ENCODE measurements around the gene TRPM3. TPM values are rescaled to one million over a fixed set of nuclear protein-coding genes. Genes with fewer than 3 reads are reported as not detected.

TRPM3 gene
- total RNA-seq, 1 experiment from 2014 or later: not detected

DNA sequence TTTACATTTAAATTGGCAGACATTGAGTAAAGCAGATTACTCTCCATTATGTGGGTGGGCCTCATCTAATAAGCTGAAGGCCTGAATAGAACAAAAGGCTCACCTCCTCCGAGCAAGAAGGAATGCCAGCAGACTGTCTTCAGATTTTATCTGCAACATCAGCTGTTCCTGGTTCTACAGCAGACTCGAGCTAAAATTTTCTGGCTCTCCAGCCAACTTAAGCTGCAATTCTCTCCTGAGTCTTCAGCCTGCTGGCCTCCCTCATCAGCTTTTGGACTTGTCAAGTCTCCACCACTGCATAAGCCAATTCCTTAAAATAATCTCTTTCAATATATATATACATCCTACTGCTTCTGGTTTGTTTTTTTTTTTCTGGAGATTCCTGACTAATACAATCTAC, 12.5 kb downstream of the TRPM3 start:
- no peak for DNase-seq (ENCODE audit: low spot score)
- in situ Hi-C loops (cut with HindIII; ENCODE audit: low sequenced_read_pairs): no loop called here

DNA sequence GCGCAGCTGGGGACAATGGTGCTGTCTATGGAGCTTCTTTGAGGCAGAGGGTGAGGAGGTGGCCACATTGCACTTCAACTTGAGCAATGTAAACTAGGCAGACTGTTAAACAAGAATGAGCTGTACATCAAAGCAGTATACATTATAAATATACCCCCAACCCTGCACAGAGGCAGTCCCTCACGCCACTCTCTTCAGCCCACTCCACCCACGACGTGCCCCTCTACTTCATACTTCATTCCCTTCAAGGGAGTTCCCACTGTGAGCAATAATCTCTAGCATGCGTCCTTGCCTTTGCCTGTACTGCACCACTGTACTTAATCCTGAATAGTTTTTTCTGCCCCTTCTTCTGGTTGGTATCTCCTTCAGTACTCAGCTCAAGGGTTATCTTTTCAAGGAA, 14.4 kb downstream of the TRPM3 start:
- DNase-seq (ENCODE audit: low spot score): no peak
- in situ Hi-C loops (cut with HindIII; ENCODE audit: low sequenced_read_pairs): no loop called here

DNA sequence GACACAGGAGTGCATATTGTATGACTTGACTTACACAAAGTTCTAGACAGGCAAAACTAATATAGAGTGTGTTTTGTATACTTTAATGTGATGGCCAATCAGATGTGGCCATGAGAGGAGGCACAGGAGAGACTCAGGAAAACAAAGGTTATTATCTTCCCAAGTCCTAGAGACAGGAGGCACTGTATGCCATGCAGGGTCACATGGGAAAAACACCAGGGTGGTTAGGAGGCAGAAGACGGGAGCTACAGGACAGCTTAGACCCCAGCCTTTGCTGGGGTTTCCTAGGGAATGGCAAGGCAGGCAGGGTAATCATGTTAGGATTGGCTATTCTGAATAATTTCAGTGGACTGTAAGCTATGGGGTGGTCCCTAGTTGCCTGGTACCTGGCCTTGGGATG, 16.2 kb downstream of the TRPM3 start:
- no peak for DNase-seq (ENCODE audit: low spot score)
- in situ Hi-C loops (cut with HindIII; ENCODE audit: low sequenced_read_pairs): no loop called here

DNA sequence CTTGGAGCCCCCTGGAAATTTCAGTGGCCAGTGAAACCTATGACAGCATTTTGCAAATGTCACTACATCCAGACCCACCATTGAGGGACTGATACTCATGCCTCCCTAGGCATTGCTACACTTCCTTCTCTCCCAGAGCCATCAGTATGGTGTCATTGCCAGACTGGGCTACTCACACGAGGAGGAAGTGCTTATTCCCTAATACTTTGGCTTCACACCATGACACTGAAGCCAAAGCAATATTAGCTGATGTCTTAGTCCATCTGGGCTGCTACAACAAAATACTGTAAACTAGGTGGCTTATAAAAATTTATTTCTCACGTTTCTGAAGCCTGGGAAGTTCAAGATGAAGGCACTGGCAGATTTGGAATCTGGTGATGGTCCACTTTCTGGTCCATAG, 22.6 kb downstream of the TRPM3 start:
- peak; percentile 72 for DNase-seq (ENCODE audit: low spot score)
- in situ Hi-C loops (cut with HindIII; ENCODE audit: low sequenced_read_pairs): no loop called here

DNA sequence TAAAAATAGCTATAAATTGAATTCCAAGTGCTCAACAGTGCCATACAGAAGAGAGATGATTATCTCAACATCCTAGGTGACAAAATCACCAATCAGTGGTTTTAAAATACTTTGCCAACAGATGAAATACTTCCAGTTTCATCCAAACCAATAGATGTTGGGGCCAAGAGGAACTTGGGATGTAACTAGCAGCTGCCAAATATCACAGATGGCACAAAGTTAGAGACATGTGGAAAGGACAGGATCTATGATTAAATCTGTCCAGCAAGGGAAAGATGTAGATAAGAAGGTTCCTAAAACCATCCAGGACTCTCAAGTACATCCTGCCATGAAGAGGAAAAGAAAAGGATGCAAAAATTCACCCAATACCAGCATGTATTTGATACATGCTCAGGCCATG, 23.8 kb downstream of the TRPM3 start:
- in situ Hi-C loops (cut with HindIII; ENCODE audit: low sequenced_read_pairs): no loop called here
- peak; percentile 91 for DNase-seq (ENCODE audit: low spot score)

DNA sequence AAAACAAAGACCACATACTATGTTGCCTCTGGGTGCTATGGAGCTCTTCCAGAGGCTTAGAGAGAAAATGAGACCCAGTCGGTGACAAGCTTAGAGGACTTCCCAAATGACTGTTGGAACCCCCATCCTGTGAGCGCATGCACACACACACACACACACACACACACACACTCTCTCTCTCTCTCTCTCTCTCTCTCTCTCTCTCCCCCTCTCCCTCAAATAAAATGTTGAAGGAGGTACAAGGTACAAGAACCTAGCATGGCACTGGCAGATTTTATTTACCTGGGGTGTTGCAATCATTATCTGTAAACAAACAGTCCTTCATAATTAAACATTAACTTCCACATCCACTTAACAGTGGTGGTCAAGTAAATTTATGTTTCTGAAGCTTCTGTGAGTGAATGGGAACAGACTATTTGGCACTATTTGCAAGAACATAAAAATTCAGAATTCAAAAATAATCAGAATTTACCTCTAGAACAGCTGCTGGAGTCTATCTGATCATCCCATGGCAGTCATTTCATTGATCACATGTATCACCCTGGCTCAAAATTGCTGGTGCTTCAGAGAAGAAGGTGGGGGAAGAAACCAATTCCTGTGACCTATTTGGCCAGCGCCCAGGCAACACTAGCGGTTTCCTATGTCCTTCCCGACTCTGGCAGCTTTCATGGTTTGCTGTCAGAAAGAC, 24.9 kb downstream of the TRPM3 start:
- in situ Hi-C loops (cut with HindIII; ENCODE audit: low sequenced_read_pairs): no loop called here
- peak; percentile 94 for DNase-seq (ENCODE audit: low spot score)

DNA sequence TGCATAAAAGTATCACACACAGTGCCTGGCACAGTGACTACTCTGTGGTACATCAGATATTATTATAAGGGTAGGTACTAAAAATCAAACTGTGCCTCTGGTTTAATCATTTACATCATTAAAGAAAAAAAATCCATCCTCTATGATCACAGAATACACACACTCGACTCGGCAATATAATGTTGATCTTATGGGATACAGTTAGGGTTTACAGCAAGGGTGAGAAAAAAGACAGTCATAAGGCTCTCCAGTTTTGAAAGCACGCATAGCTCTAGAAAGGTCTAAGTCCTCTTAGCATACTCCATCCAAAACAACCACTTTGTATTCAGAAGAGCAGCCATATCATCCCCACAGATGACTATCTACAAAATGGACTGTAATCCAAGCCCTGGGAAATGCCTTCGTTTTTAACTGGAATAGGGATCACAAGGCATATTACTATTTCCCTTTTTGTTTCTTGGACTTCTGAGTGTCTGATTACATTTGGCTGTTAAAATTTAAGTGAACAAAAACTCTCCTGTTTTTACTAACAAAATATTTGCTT, 26.6 kb downstream of the TRPM3 start:
- DNase-seq (ENCODE audit: low spot score): no peak
- in situ Hi-C loops (cut with HindIII; ENCODE audit: low sequenced_read_pairs): no loop called here

DNA sequence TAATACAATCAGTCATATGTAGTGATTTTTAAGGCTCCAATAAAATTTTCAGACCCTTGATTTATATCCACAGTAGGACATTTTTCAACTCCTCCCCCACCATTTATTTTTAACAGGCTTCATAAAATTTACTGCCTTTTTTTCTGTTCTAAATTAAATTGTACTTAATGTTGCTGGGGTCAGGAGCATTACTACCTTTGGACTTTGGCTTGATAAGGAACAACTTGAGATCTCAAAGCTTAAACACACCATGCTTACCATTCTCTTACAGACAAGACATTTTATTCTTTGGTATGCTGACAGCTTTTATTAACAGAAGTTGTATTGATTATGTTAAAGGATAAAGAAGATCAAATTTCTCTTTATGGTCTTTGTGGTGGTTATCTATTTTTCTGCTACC, 30.5 kb downstream of the TRPM3 start:
- in situ Hi-C loops (cut with HindIII; ENCODE audit: low sequenced_read_pairs): no loop called here
- DNase-seq (ENCODE audit: low spot score): no peak

DNA sequence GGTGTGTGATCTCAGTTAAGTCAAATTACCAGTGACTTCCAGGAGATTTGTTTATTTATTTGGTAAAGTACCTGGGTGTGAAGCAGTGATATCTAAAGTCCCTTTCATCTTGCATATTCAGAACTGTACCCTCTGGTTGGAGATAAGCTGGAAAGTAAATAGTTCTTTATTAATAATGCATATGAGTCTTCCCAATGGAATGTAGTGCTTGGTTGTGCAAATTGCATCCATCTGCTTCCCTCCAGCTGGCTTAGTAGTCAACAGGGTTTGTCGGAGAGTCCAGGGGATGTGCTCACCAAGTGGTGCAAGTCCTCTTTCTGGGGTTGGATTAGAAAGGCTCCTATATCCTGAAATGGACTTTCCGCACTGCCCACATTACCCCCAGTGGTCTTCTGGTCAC, 42.0 kb downstream of the TRPM3 start:
- in situ Hi-C loops (cut with HindIII; ENCODE audit: low sequenced_read_pairs): no loop called here
- DNase-seq (ENCODE audit: low spot score): no peak

DNA sequence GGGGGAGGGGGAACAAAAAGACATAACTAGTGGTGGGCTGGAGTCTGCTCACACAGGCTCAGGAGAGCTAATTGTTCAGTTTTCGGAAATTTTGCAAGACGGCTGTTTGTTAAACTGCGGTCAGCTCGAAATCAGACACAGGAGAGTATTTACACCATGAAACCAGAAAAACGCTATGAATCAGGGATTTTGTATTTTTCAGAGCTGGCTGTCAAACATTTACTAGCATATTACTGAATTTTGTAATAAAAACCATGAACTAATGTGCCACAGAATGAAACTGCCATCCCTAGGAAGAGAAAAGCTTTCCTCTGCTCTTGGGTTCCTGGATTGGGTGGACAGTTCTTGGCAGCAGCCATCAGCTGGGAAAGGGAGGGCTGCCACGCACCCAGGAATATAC, 45.3 kb downstream of the TRPM3 start:
- DNase-seq (ENCODE audit: low spot score): no peak
- in situ Hi-C loops (cut with HindIII; ENCODE audit: low sequenced_read_pairs): no loop called here

DNA sequence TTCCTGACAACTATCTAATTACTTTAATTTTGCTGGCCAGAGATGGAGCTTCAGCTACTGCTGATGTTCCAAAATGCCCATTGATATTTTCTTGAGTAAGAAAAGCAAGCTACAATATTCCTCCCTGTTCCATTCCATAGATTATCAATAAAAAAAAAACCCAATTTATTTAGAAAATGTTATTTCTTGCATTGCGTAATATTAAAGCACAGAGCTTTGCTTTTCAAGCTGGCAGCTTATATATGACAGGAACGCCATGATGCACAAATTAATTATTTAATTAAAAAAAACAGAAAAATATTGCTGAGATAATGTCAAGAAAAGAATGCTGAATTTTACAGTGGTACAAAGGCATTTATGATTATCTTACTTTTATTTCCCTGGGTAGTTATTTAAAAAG, 47.9 kb downstream of the TRPM3 start:
- in situ Hi-C loops (cut with HindIII; ENCODE audit: low sequenced_read_pairs): no loop called here
- DNase-seq (ENCODE audit: low spot score): no peak

DNA sequence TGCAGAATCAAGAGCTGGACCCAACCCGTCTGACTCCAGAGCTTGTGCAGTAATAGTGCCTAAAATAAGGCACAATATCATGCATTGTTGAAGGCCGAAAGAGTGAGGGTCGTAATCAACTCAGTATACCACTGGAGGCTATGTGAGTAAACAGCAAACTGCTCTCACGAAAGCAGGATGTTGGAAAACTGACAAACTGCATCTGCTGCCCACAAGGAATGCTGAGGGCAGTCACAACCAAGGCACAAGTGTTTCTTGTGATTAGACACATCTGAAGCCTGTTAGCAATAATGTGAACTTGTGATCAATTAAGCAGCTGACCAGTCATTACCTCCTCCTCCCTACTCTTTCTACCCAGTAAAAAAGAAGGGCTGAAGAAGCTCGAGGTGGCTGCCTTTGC, 48.8 kb downstream of the TRPM3 start:
- in situ Hi-C loops (cut with HindIII; ENCODE audit: low sequenced_read_pairs): no loop called here

DNA sequence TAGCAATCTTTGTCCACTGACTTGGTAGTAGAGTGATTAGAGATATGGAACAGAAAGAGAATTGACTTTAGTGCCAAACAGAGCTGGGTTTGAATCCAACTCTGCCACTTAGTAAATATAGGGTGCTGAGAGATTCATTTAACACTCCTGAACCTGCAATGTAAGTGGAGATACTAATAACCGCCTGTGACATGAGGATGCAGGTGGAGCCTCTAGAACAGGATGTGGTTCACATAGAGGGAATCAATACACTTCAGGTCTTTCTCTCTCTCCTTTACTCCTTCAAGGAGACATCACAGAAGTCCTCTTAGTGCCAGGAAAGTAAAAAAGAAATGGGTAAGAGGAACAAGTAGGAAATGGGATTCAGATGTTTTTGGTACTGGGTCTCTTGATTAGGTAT, 49.8 kb downstream of the TRPM3 start:
- no peak for DNase-seq (ENCODE audit: low spot score)
- in situ Hi-C loops (cut with HindIII; ENCODE audit: low sequenced_read_pairs): no loop called here

More for the DNA sequence above, 48.8 kb downstream of the TRPM3 start:
- no peak for DNase-seq (ENCODE audit: low spot score)

DNA sequence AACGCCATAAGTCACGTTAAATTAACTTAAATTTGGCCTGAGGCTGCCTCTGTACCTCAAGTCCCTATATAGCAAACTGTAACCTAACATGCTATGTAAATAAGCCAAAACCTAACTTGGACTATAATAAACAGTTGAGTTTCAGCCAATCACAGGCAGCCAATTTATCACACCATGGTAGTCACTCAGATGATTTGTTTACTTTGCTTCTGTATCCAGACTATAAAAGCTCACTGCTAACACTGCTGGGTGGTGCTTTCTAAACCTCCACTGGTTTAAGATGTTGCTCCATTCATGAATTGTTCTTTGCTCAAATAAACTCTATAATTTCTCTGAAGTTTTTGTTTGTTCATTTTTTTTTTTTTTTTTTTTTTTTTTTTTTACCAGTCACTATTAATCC, 62.8 kb downstream of the TRPM3 start:
- DNase-seq (ENCODE audit: low spot score): no peak
- in situ Hi-C loops (cut with HindIII; ENCODE audit: low sequenced_read_pairs): no loop called here

DNA sequence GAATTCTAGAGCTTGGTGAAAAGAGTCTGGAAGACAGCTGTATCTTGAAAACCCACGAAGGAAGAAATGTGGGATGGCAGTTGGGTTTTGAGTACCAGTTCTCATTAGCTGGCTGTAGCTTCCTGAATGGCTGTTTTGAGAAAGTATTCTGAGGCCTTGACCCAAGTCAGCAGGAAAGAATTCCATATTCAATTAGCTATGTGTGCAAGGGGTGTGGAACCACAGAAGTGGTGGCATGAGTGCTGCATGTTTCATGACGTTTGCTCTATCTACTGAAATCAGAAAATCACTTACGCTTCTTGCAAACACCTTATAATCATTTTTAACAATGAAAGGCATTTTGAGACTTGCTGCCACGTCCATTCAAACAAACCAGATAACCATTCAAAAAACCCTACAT, 69.1 kb downstream of the TRPM3 start:
- in situ Hi-C loops (cut with HindIII; ENCODE audit: low sequenced_read_pairs): no loop called here
- no peak for DNase-seq (ENCODE audit: low spot score)

DNA sequence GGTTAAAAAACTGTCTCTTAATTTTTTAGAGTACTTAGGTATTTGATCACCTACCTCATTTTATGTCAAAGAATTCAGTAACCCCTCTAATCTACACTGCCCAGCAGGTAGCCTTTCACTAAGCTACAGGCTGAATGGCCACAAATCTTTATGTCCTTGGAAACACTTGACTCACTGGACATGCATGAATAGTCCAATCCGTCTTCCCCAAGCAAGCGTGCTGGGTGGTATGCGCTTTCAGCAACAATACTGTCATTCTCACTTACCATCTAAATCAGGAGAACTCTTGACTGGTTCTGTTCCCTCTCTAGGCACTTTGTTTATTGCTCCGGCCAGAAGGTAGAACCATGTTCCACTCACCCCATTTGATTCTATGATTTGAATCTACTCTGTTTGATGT, 73.1 kb downstream of the TRPM3 start:
- no peak for DNase-seq (ENCODE audit: low spot score)
- in situ Hi-C loops (cut with HindIII; ENCODE audit: low sequenced_read_pairs): no loop called here

DNA sequence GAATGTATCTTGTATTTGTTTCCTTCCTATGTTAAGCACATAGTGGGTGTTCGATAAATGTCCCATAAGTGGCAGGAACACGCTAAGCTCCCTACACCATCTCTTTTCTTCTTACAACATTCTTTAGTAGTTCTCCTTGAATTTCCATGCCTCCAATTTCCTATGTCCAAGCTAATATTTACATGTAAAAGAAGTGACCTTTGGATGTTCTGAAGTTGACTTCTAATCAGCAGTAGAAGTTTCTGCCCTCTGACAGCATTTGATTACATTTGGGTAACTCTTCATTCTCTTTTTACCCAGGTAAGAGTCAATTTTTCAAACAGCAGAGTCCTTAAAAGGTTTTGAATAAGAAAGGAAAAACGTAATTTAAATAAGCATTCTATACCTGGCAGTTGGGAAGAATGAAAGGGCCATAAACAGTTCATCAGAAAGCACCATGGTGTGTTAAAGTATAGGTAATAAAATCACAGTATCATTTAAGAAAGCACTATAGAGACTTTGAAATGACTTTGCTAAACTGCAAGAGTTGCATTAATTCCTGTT, 78.9 kb downstream of the TRPM3 start:
- in situ Hi-C loops (cut with HindIII; ENCODE audit: low sequenced_read_pairs): no loop called here

DNA sequence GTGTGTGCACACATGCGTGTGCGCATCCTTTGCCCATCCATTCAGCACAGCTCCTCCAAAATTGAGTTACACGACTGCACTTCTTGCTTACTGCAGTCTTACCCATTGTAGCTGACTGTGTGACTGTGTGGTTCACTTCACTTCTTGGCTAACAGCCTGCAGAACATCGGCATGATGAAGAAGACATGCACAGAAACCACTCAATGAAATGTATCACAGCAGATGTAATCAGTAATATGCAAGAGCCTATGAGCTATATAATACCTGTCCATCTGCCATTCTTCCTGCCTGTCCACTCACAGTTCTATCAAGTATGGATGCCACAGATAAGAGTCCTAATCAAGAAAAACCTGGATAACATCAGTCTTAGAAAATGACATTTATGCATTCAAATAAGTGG, 83.9 kb downstream of the TRPM3 start:
- in situ Hi-C loops (cut with HindIII; ENCODE audit: low sequenced_read_pairs): no loop called here
- DNase-seq (ENCODE audit: low spot score): peak; percentile 56

More for the DNA sequence above, 78.9 kb downstream of the TRPM3 start:
- DNase-seq (ENCODE audit: low spot score): no peak

DNA sequence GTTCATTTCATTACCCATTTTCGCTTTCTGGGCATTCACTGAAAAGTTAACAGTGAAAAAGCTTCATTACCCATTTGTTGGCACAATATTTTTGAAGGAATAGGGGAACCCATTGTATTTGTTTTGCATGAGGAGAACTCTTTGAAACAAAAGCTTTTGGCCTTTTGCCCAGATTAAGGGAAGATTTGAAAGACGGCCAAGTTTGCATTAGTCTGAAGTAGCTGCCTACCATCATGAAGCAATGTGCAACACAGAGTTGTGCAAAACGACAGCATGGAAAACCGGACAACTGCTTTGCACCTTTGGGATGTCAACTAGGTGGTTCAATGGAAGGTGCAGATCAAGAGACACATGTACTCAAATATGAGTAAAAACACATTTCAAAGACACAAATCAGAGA, 84.9 kb downstream of the TRPM3 start:
- in situ Hi-C loops (cut with HindIII; ENCODE audit: low sequenced_read_pairs): no loop called here
- peak; percentile 69 for DNase-seq (ENCODE audit: low spot score)

DNA sequence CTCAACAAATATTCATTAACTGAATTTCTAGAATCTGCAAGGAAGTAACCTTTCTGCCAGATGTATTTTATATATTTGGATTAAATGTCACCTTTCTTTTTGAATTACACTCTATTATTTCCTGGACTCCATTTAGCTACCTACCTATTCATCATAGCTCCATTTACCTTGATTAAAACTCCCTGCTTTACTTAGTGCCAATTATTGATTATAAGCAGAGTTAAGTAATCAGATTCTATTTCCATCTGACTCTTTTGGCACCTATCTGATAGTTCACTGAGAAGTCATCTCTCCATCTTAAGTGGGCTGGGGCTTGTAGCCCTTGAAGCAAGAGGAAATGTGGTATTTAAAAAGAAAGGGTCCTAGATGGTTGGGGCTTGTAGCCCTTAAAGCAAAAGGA, 88.6 kb downstream of the TRPM3 start:
- DNase-seq (ENCODE audit: low spot score): no peak
- in situ Hi-C loops (cut with HindIII; ENCODE audit: low sequenced_read_pairs): no loop called here

DNA sequence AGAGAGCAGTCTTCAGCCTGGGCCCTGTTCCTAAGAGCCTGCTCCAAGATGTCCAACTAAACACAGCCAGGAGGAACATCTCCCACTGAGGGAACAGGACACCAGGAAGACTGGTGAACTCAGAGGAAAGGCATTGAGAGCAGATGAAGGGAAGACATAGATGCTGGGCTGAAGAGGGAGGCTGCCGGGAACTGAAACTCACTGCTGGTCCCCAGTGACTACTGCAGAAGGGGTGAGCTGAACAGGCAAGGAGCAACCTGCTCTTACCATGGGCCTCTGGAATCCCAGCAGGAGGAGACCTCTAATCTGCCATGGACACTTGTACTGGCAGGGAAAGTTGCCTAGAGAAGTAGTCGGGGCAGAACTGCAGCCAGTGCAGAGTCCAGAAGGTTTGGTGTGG, 95.7 kb downstream of the TRPM3 start:
- DNase-seq (ENCODE audit: low spot score): peak; percentile 37
- in situ Hi-C loops (cut with HindIII; ENCODE audit: low sequenced_read_pairs): no loop called here

Measured in G401 (cell line).